Measurements from ENCODE around the gene CPEB1.

DNA sequence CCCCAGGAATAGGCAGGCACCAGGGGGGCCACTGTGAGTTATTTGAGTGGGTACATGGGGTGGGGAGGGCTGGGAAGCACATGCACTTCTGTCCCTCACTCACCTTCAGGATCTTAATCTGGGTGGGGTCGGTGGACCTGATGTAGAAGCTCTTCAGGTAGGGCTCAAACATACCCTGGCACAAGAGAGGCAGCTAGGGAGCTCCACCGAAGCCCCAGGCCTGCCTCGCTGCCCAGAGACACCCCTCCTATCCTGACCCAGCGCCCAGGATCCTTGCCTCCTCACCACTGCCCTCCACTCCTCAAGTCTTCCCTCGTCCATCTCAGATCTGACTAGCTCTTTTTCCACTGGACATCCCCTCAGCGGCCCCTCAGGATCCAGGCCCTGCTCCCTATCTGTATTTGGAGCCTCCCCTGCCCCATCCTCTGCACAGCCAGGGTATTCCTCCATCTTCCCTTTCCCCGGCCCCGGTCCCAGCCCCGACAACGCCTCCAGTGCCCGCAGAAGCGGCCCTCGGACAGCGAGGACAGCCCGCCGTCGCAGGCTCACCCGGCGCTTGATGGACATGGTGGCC lies 32.5 kb upstream of the CPEB1 start:
- TF ChIP-seq POLR2A (IDR thresholded peaks at IDR 0.05; ENCODE audit: low read depth, low read length) (no peak), TAF1 (IDR thresholded peaks at IDR 0.05; ENCODE audit: borderline replicate concordance, low read depth, low read length) (no peak), POLR2AphosphoS5 (IDR thresholded peaks at IDR 0.05; ENCODE audit: low read depth, low read length) (no peak)

All from GM12892 (cell line).